ENCODE data around the gene NFIL3.

DNA sequence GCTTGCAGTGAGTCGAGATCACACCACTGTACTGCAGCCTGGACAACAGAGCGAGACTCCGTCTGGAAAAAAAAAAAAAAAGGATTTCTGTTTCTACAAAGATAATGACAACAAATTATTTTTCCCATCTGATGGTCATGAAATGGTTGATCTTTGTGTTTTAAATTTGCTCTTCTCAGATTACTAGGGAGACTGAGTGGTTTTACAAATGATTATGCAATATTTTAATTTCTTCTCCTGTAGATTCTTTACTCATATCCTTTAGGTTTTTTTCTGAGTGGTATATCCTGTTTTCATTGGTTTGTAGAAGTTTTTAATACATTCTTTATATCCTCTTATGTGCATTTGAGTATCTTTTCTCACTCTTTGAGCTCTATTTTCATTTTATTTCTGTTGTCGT, 41.3 kb downstream of the NFIL3 start:
- TF ChIP-seq FOSL1 (IDR thresholded peaks at IDR 0.05; ENCODE audit: insufficient read depth, low read depth, low read length) (no peak), ATF2 (IDR thresholded peaks at IDR 0.05; ENCODE audit: low read length) (no peak), RFX5 (IDR thresholded peaks at IDR 0.05; ENCODE audit: borderline replicate concordance, low read depth, low read length) (no peak), POLR2A (IDR thresholded peaks at IDR 0.05; ENCODE audit: control extremely low read depth in 1 of 2, low read depth in 2 of 2, low read length in 2 of 2) (no peak), CREB1 (IDR thresholded peaks at IDR 0.05) (no peak), SP1 (IDR thresholded peaks at IDR 0.05; ENCODE audit: low read depth, low read length) (no peak)
- TF ChIP-seq, protein P1, sequence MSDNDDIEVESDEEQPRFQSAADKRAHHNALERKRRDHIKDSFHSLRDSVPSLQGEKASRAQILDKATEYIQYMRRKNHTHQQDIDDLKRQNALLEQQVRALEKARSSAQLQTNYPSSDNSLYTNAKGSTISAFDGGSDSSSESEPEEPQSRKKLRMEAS (IDR thresholded peaks at IDR 0.05), result no peak
- TF ChIP-seq, protein P2, sequence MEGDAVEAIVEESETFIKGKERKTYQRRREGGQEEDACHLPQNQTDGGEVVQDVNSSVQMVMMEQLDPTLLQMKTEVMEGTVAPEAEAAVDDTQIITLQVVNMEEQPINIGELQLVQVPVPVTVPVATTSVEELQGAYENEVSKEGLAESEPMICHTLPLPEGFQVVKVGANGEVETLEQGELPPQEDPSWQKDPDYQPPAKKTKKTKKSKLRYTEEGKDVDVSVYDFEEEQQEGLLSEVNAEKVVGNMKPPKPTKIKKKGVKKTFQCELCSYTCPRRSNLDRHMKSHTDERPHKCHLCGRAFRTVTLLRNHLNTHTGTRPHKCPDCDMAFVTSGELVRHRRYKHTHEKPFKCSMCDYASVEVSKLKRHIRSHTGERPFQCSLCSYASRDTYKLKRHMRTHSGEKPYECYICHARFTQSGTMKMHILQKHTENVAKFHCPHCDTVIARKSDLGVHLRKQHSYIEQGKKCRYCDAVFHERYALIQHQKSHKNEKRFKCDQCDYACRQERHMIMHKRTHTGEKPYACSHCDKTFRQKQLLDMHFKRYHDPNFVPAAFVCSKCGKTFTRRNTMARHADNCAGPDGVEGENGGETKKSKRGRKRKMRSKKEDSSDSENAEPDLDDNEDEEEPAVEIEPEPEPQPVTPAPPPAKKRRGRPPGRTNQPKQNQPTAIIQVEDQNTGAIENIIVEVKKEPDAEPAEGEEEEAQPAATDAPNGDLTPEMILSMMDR (IDR thresholded peaks at IDR 0.05; ENCODE audit: control extremely low read depth in 1 of 3, insufficient read depth in 1 of 3, low read depth in 1 of 3, low read length in 3 of 3), result no peak
- TF ChIP-seq, protein P3, sequence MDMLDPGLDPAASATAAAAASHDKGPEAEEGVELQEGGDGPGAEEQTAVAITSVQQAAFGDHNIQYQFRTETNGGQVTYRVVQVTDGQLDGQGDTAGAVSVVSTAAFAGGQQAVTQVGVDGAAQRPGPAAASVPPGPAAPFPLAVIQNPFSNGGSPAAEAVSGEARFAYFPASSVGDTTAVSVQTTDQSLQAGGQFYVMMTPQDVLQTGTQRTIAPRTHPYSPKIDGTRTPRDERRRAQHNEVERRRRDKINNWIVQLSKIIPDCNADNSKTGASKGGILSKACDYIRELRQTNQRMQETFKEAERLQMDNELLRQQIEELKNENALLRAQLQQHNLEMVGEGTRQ (IDR thresholded peaks at IDR 0.05; ENCODE audit: low read length), result no peak

All from H1 (cell line).